Ovary (tissue), 9 donors: ENCODE results near the gene MT1G. TPM values are rescaled to one million over a fixed set of nuclear protein-coding genes. Genes with fewer than 3 reads are reported as not detected.

Source experiments
- DNase-seq, 5 donors: peaks; one replicate each; pipeline ENCODE4 v3.0.0-alpha.2; 2019 to 2020
- H3K27ac ChIP-seq, 2 donors: fragments of 200-600 bp; one replicate each; pipeline versions ENCODE4 v1.5.1 to v1.8.0; 2019 to 2022
- H3K27me3 ChIP-seq: fragments of 200-600 bp; one replicate; pipeline ENCODE4 v1.8.0; 2022
- H3K36me3 ChIP-seq: fragments of 200-600 bp; sonication (generic); one replicate; pipeline ENCODE4 v1.5.1; 2019
- H3K4me1 ChIP-seq: one replicate; pipeline ENCODE4 v1.8.1; 2013; ENCODE audit warnings: mild to moderate bottlenecking, moderate library complexity; ENCODE audit not compliant: insufficient read depth
- H3K4me3 ChIP-seq: fragments of 200-600 bp; sonication (generic); one replicate; pipeline ENCODE4 v1.5.1; 2017
- H3K9me3 ChIP-seq, 2 donors: fragments of 200-600 bp in 1 of 2; sonication (generic) in 1 of 2; one replicate each; pipeline versions ENCODE4 v1.5.1 to v1.8.1; 2013 to 2019; ENCODE audit warnings: mild to moderate bottlenecking in 1 of 2, moderate library complexity in 1 of 2
- EP300 ChIP-seq: sonication (generic); formaldehyde crosslinking; IDR thresholded peaks from one replicate; pipeline ENCODE4 v1.6.1; 2017; ENCODE audit warnings: antibody characterized with exemption
- POLR2A ChIP-seq: fragments of 450-650 bp; IDR thresholded peaks from one replicate; pipeline ENCODE4 v1.6.1; 2017; ENCODE audit warnings: antibody characterized with exemption, mild to moderate bottlenecking, moderate library complexity
- WGBS, 3 donors: extraction: QIAGEN DNeasy Blood & Tissue Kit in 1 of 3; methylation state at CpG; one replicate each; pipeline versions ENCODE4 v1.1.5 to v1.1.7; 2013 to 2017; 5-methylcytosine and 5-hydroxymethylcytosine counted together
- intact Hi-C, 4 donors: fragments of 100-400 bp; cut with DNase I; formaldehyde crosslinking; loops; one replicate each; pipeline versions ENCODE4 v1.11.0 to v1.15.1; 2022 to 2023
- polyA plus RNA-seq, 2 donors: library from polyadenylated mRNA; stranded (reverse); fragments of 200-250 nt in 1 of 2; fragments of 350-450 nt in 1 of 2; fragmentation: Illumina TruSeq in 1 of 2; extraction: RNeasy Lipid Tissue Mini Kit (QIAGEN cat#74804) in 1 of 2; gene quantifications; one replicate each; pipeline ENCODE4 v1.2.3, GENCODE V29; 2013 to 2014
- total RNA-seq, 7 donors: library from RNA; depleted of rRNA in 2 of 7; stranded (reverse); fragments of >200 nt in 2 of 7; fragmentation: NEBNext Ultra II Directional in 3 of 7; extraction: Animal tissue kit (Norgen Biotek cat#: 25700) in 3 of 7; gene quantifications; one replicate each; pipeline versions ENCODE4 v1.1.0 to v1.2.4, GENCODE V29; 2016 to 2023
- TF ChIP-seq, protein P1 (sequence below), 3 donors: fragments of 450-650 bp in 2 of 3; fragments of 200-600 bp in 1 of 3; IDR thresholded peaks; one replicate each; pipeline versions ENCODE4 v1.5.1 to v1.8.0; 2016 to 2022; ENCODE audit warnings: antibody characterized with exemption in 3 of 3, mild to moderate bottlenecking in 1 of 3
- donor health status: DM: no; HTN: no; CAD: no; lungs with moderate emphysema.
- donor health status: DM: no; HTN: no; CAD: no.
- donor health status: Bipolar disorder and iron deficiency.
- donor health status: DM: yes; HTN: yes; CAD: no.
- donor health status: DM: no; HTN: no; CAD: no.
- donor health status: DM: yes; HTN: yes; CAD: no.

The MT1G gene
- total and polyA plus RNA-seq, 9 donors, result 1.00 to 6.9 (median 3.9) TPM; not detected in 3

DNA sequence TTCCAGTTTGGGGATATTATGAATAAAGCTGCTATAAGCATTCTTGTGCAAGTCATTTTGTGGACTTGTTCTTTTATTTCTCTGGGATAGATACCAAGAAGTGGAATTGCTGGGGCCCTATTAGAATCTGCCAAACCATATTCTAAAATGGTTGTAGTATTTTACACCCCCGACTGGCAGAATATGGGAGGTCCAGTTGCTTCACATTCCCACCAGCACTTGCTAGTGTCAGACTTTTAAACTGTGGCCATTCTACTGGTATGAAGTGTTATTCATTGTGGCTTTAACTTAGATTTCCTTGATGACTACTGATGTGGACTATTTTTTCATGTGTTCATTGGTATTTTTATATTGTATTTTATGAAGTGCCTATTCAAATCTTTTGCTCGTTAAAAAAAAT, 44.0 kb upstream of the MT1G start:
- WGBS, 3 donors, result 86 to 91% (median 87%) methylated on average over 2 of the region's 2 CpGs
- Histone ChIP-seq H3K4me3 (no peak overlapping the region), H3K27me3 (no peaks in the 10 kb centered on the region), H3K36me3 (no peaks in the 10 kb centered on the region), H3K9me3 (no peaks in the 10 kb centered on the region), H3K4me1 (no peaks in the 10 kb centered on the region), H3K27ac (no peak overlapping the region)
- DNase-seq, result no peak
- TF ChIP-seq POLR2A (no peak), EP300 (no peak)
- TF ChIP-seq, protein P1, sequence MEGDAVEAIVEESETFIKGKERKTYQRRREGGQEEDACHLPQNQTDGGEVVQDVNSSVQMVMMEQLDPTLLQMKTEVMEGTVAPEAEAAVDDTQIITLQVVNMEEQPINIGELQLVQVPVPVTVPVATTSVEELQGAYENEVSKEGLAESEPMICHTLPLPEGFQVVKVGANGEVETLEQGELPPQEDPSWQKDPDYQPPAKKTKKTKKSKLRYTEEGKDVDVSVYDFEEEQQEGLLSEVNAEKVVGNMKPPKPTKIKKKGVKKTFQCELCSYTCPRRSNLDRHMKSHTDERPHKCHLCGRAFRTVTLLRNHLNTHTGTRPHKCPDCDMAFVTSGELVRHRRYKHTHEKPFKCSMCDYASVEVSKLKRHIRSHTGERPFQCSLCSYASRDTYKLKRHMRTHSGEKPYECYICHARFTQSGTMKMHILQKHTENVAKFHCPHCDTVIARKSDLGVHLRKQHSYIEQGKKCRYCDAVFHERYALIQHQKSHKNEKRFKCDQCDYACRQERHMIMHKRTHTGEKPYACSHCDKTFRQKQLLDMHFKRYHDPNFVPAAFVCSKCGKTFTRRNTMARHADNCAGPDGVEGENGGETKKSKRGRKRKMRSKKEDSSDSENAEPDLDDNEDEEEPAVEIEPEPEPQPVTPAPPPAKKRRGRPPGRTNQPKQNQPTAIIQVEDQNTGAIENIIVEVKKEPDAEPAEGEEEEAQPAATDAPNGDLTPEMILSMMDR (IDR thresholded peaks at IDR 0.05), result no peak
- intact Hi-C loops, result no loop called here

DNA sequence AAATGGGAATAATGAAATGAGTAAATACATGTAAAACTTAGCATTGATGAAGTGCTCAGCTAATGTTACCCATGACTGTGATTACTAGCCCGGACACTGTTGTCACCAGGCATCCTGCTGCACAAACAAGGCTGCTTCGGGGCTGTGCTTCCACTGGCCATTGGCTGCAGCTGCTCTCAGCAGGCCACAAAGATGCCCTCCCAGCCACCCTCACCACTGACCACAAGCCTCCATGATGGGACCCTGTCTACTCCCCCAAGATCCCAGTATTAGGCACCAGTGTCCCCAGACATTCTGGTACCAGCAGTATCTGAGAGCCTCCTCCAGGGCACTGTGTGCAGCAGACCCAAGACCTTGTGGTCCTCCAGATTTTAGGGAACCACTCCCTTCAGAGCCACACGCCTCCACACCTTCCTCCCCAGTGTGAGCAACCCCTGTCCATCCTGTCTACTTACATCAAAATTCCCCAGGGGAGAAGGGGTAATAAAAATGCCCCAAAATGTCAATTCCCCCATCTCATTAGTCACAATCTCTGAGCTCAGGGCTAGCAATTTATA, 42.4 kb upstream of the MT1G start:
- H3K4me3 ChIP-seq, result no peak overlapping the region
- H3K27me3 ChIP-seq, result no peaks in the 10 kb centered on the region
- TF ChIP-seq POLR2A (no peak), EP300 (no peak)
- TF ChIP-seq, protein P1 (IDR thresholded peaks at IDR 0.05), result no peak
- H3K4me1 ChIP-seq, result no peaks in the 10 kb centered on the region
- intact Hi-C loops, result no loop called here
- no peaks in the 10 kb centered on the region for H3K36me3 ChIP-seq
- H3K27ac ChIP-seq, result no peak overlapping the region
- WGBS, 3 donors, result 73 to 89% (median 89%) methylated on average over 3 of the region's 3 CpGs
- no peaks in the 10 kb centered on the region for H3K9me3 ChIP-seq
- DNase-seq, result no peak

DNA sequence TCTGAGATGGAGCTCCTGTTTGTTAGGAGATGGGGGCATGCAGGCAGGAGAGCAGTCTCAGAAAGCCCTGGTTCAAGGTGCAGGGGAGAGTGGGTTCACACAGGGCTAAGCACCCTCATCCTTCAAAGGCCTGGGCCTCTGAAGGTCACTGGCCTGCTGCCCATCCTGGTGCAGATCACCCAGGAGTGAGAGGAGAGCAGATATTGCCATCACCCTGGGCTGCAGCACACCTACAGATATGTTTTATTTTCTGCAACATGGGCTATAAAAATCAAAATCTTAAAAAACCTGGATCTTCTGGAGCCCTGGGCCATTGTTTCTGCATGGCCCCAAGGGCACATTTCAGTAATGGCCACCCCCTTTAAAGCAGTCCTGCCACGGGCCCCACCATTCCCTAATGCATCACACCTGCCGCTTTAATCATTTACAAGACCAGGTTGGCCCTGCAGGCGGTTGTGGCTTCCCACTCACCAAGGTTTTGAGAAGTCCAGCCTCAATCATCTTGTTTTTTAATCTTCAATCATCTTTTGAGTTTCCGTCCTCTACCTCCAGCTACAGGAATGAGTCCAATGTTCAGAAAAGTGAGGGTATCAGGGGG, 41.7 kb upstream of the MT1G start:
- Histone ChIP-seq H3K36me3 (no peaks in the 10 kb centered on the region), H3K27ac (no peak overlapping the region), H3K27me3 (no peaks in the 10 kb centered on the region), H3K9me3 (no peaks in the 10 kb centered on the region), H3K4me3 (no peak overlapping the region), H3K4me1 (no peaks in the 10 kb centered on the region)
- intact Hi-C loops, result loop anchor here in 1 of 4 donors (10.0 kb wide), 1 partner anchor 195 kb away; no protein-coding TSS in a partner anchor
- WGBS, 3 donors, result 79 to 88% (median 85%) methylated on average over 4 of the region's 4 CpGs
- DNase-seq, result no peak
- TF ChIP-seq POLR2A (no peak), EP300 (no peak)
- TF ChIP-seq, protein P1 (IDR thresholded peaks at IDR 0.05), result no peak

DNA sequence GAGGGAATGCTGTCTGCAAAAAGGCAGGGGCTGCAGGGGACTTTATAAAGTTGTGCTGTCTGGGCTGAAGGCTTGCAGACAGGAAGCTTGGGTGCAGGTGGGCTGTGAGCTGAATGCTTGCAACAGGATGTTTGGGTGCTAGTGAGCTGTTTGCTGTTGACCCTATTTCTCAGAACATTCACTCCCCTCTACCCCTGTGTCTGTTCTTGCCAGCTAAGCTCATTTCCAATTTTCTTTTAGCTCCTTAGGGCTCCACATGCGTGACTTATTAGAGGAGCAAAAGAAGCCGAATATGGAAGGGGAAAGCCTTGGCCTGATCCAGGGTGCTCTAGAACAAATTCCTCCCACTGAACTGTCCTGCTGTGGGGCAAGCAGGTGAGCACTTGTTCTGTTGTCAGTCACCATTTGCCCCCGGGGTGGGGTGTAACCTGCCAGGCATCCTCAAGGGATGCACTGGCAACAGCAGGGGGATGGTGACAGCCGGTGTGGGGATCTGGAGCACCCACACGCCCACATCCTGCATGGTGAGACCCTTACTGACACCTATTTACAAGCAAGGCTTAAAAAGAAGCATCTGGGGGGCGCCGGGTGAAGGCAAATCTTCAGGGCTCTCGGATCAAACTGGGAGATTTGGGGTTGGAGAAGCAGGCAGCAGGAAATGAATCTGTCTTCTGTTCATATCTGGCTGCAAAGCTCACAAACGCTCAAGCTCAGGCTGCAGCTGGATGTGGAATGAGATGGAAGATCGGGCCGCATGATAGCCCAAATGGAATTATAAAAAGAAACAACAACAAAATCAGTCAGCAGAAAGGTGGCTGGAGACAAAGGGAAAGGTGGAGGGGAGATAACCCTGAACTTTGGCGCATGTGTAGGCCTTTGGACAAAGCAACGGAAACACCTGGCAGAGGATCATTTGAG, 40.9 kb upstream of the MT1G start:
- Histone ChIP-seq H3K27ac (no peak overlapping the region), H3K27me3 (no peaks in the 10 kb centered on the region), H3K4me3 (no peak overlapping the region), H3K4me1 (no peaks in the 10 kb centered on the region), H3K36me3 (no peaks in the 10 kb centered on the region), H3K9me3 (no peaks in the 10 kb centered on the region)
- 54 to 58% (median 57%) methylated on average over 13 of the region's 13 CpGs for WGBS, 3 donors
- DNase-seq, result no peak
- no peak for TF ChIP-seq EP300
- TF ChIP-seq POLR2A, result no peak
- TF ChIP-seq, protein P1 (IDR thresholded peaks at IDR 0.05), result no peak
- intact Hi-C loops, result loop anchor here in 1 of 4 donors (10.0 kb wide), 1 partner anchor 194 kb away; no protein-coding TSS in a partner anchor
